Right ventricle myocardium inferior (tissue), 1 donor: Measurements from ENCODE around the gene TLR4. TPM values are rescaled to one million over a fixed set of nuclear protein-coding genes. Genes with fewer than 3 reads are reported as not detected.

Experiments used
- ATAC-seq: fragments of 200-7000 bp; cut with Tn5 transposase; one replicate; pipeline ENCODE4 v1.9.1; 2020; ENCODE audit warnings: mild to moderate bottlenecking, moderate library complexity
- DNase-seq: peaks from one replicate; pipeline ENCODE4 v3.0.0; 2021; ENCODE audit errors: missing footprints
- intact Hi-C: fragments of 100-400 bp; cut with DNase I; formaldehyde crosslinking; loops from one replicate; pipeline ENCODE4 v1.11.0; 2022
- total RNA-seq: library from RNA; stranded (reverse); fragmentation: NEBNext Ultra II Directional; extraction: Animal tissue kit (Norgen Biotek cat#: 25700); gene quantifications from one replicate; pipeline ENCODE4 v1.2.1, GENCODE V29; 2021
- donor health status: DM: no; HTN: yes; CAD: no; lungs with severe emphysema.

TLR4 gene
- total RNA-seq, 1 donor from 2014 or later = 16.8 TPM

DNA sequence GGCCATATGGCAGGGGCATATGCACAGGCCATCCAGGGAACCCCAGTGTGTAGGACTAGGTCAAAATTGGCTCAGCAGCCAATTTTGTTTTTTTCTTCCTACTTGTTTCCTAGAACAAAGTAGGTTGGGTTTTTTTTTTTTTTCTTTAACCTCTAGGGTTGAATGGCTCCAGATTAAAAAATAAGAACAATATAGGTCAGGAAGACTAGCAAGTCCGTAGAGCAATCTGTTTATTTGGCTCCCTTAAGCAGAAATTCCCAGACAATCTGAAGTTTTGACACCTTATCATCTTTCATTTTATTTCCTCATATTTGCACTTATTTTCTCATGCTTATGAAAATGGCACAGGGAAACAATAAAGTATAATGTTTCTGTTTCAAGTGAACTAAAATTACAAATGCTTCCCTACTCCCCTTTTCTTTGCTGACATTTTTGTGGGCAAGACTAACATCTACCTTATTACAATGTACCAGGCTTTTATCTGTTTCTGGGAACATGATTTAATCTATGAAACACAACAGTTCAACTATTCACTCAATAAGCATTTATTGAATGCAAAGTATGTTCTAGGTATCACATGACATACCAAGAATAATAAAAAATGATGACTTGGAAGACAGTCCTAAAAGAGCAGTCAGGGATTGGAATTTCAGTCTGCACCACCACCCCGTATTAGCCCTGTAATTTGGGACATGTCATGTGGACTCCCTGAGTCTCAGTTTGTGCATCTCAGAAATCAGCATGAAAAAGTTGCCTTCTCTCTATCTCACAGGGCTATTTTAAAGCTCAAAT, 30.5 kb downstream of the TLR4 start:
- DNase-seq (no peak), ATAC-seq (no peak)
- intact Hi-C loops = no loop called here

DNA sequence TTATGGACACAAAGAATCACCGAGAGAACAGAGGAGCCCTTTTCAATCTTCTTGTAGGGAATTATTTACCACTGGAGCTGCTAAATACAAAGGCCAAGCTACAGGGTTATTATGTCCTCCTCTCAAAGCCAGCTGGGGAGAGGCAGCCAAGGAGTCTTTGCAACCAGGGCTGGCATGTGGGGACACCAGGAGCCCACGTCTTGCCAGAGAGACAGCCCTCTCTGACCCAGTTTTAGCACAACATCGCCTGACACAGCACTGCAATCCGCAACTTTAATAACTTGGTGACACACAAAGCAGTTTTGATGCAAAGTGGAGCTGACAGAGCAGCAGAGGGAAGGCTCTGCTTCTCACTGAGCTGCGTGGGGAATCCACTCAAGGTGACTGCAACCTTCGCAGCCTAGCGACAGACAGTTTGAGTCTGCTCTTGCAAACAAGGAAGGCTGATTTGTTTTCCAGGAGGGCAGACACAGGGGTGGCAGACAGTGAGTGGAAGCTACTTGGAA, 33.6 kb downstream of the TLR4 start:
- intact Hi-C loops = no loop called here
- DNase-seq (no peak), ATAC-seq (no peak)

DNA sequence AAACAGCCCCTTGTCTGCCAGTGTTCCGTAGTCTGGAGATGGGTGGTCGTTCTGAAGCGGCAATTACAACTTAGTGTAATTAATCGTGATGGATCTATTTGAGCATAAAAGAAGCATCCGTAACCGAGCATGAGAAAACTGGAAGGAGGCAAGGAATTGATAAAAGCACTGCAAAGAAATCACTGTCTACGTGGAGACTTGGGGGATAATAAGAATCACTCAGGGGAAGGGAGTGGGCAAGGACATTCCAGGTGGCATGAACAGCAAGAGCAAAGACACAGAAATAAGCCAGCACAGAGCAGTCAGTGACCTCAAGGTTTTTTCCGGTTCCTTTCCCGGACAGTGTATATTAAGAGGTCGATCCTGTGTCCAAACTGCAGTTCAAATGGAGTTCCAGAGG, 35.0 kb downstream of the TLR4 start:
- DNase-seq (no peak), ATAC-seq (no peak)
- intact Hi-C loops = no loop called here

DNA sequence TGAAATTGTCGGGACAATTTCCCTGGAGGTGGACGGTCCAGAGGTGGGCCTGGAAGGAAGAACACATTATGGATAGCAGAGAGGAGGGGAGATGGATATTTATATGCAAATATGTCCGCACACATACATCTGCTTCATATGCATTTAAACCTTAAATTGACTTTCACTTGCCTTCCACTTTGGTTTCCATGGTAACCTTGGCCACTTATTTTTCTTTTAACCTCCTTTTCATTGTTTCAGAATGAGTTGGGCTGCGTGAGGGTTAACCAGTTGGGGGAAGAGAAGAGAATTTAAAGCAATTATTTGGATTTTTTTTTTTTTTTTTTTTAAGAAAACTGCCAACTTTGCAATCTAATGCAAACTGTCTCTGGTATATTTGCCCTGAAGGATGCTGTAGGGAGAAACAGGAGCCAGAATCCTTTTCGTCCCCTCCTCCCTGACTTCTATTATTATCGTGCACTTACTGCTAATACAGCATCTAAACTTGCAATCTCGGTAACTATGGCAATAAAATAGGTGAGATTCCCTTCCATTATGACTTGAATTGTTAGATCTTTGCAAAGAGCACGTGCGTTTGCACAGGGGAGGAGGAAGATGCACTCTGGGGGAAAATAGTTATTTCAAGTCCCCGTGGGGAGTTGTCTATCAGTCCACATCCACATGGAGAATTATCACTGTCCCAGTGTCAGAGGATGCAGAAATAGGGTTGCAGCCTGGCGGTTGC, 35.6 kb downstream of the TLR4 start:
- ATAC-seq = no peak
- no peak for DNase-seq
- intact Hi-C loops = no loop called here

DNA sequence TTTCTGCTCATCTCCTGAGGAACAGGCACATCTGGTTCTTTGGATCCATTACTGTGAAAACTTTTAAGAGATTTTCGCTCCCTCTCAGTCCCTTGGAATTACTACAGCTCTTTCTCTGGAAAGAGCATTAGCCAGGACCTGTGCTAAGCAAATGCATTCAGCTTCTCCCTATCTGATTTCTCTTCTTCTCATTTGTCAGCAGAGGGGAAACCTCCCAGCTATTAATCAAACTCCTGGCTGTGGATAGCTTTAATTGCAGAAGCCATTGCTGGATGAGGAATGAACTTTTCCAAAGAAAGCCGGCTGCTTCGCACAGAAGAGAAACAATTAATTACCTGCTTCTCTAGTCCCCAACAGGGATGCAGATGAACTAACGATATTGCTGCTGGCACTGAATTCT, 37.9 kb downstream of the TLR4 start:
- intact Hi-C loops = no loop called here
- no peak for DNase-seq
- ATAC-seq = no peak

DNA sequence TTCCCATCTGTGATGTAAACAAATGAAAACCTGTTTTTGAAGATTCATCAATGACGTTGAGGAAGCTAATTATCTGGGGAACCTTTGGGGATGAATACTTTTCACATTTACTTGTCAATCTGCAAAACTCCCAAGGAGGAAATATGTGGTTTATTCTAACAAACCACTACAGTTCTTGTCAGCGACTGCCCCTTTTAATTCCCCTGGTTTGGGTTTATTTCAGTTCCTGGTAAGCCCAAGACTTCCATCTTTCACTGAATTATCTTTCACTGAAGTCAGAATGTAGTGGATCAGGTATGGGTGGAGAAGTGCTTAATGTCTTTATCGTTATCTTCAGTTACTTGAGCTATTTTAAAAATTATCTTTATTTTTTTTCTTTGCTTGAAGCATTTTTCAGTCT, 40.2 kb downstream of the TLR4 start:
- intact Hi-C loops = no loop called here
- ATAC-seq (no peak), DNase-seq (no peak)

DNA sequence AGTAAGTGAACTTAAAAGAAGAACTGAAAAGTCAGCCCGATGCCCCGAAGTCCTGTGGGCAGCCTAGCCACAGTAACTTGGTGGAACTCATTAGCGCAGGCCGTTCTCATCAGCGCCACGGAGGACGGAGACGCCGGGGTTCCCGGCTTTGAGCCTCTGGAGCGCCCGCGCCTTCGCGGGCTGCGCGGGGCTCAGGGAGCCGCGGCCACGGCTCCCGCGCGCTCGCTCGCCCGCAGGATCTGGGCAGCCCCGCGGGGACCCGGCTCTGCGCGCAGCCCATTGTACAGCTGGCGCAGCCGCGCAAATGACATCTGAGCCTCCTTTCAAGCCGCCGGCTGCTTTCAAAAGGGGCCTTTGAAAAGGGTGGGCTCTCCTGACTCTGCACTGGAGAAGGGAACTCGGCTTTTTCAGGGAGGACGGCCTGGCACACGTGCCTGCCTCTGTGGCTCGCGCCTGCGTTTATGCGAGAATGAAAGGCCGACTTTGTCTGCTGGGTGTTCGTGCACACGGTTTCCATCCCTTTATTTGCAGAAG, 40.7 kb downstream of the TLR4 start:
- intact Hi-C loops = loop anchor here (5.0 kb wide), 1 partner anchor 38 kb away; no protein-coding TSS in a partner anchor
- DNase-seq = peak; percentile 70
- peak; percentile 62 for ATAC-seq

DNA sequence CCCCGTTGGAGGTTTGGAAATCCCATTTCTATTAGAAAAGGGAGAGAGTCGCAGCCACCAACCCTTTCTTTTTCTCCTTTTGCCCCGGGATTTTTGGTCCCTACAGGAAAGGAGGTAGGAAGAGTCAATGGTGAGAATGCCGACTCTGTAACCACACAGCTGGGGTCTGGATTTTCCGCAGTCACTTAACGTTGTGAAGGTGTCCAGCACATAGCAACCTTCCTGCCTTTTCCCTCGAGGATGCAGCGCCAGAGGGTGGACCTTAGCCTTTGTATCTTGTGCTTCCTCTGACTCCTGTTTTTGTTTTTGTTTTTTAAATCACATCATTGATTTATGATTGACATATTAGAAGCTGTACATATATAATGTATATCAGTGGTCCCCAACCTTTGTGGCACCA, 41.4 kb downstream of the TLR4 start:
- no peak for DNase-seq
- intact Hi-C loops = loop anchor here (5.0 kb wide), 1 partner anchor 38 kb away; no protein-coding TSS in a partner anchor
- no peak for ATAC-seq

DNA sequence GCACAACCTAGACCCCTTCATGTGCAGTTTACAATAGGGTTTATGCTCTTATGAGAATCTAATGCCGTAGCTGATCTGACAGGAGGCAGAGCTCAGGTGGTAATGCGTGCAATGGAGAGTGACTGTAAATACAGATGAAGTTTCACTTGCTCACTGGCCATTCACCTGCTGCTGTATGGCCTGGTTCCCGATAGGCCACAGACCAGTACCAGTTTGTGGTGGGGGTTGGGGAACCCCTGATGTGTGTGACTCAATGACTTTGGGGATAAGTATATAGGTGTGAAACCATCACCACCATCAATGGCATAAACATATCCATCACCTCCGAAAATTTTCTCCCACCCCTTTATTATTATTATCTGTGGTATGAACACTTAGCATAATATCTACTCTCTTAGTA, 42.1 kb downstream of the TLR4 start:
- intact Hi-C loops = loop anchor here (5.0 kb wide), 1 partner anchor 39 kb away; no protein-coding TSS in a partner anchor
- no peak for DNase-seq
- no peak for ATAC-seq

DNA sequence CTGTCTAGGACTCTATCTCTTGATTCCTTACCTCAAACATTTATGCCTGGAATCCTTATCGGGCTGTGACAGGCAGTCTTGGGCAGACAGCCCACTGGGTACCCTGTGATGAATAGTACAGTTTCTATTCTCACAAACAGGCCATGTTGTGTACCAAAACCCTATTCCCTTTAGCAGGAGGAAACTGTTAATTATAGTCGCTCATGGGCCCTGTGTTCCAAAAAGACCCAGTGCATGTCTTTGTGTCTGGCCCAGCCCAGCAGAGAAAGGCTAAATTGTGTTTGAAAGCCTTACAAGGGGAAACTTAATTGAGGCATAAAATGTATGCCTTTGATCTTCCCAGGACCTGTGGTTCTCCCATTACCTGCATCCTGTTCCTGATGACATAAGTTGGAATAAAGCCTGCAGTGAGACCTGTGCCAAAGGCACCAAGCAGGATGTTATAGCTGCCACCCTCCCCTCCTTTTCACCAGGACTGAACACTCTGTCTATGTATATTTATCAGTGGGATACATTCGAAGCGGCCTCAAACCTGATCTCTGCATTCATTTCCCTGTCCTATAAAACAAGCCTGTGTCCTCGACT, 43.3 kb downstream of the TLR4 start:
- intact Hi-C loops = loop anchor here (5.0 kb wide), 1 partner anchor 40 kb away; no protein-coding TSS in a partner anchor
- no peak for ATAC-seq
- no peak for DNase-seq

DNA sequence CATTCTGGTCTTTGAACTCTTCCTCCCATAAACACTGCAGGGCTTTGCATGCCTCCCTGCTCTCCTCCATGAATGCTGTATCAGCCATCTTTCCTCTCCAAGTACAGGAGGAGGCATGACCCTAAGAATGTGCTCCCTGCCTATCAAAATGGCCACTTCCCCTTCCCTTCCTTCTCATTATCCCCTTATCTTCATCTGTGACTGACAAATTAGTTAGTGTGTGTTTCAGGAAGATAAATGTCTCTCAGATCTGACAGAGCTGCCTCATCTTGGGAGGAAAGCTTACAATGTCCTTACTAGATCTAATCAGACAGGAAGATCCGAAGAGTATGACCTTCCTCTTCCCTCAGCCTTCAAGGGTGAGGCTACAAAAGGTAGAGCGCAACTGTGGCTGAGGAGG, 46.2 kb downstream of the TLR4 start:
- DNase-seq = no peak
- intact Hi-C loops = no loop called here
- ATAC-seq = no peak

DNA sequence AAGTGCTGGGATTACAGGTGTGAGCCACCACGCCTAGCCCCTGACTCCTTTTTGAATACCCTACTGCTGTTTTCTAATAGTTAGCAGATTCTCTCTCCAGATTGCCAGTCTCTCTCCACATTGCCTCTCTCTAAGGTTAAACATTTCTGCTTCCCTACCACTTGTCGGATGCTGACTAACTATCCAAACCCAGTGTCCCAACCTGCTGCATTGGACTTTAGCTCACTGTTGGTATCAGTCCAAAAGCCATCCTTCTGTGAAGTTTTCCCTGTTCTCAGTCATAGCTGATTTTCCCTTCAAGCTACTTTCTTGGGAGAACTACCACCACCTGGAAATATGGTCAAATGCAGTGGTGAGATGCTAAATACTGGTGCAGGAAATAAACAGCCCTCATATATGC, 48.7 kb downstream of the TLR4 start:
- ATAC-seq (no peak), DNase-seq (no peak)
- intact Hi-C loops = no loop called here

DNA sequence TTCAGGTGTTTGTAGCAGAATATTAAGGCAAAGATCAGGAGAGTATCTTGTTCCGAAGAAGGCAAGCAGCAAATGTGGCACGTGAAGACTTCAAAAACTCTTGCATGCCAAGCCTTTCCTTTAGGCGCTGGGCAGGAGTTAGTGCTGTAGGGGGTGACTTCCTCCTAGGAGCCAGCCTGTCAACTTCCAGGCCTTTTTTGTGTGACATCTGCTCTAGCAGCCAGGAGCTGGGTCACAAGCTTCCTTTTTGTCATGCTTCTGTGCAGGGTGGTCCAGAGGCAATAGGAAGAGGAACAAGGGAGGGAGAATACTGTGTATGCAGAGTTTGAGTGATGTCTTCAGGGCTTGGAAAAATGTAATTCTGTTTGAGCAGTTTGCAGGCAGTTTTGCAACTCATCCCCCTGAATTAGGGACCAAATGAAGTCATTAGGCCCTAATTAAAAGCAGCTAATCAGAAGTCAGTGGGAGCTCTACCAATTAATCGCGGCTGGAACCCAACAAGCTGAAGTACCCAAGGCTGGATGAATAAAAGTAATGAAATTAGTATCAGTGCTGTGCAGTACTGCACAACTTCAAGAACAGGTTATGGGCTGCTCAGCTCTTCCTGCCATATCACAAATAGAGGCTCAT, 53.5 kb downstream of the TLR4 start:
- intact Hi-C loops = no loop called here
- ATAC-seq (peak; percentile 39), DNase-seq (no peak)

DNA sequence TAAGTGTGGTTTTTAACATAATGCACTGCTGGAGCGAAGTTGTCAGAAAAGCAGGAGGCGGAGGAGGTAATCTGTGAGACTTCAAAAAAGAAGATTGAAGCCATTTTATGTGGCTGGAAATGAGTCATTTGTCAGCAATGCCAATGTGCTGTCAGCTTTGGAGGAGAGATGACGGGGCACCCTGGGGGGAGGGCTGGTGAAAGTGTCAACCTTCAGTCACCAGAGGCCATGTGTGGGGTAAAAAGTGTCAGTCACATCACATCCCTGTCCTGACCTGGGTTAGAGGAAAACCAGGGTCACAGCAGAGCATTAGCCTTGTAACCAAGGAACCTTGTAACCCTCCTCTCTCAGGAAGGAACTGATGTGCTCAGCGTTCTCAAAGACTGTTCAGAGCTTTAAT, 59.1 kb downstream of the TLR4 start:
- intact Hi-C loops = no loop called here
- no peak for ATAC-seq

DNA sequence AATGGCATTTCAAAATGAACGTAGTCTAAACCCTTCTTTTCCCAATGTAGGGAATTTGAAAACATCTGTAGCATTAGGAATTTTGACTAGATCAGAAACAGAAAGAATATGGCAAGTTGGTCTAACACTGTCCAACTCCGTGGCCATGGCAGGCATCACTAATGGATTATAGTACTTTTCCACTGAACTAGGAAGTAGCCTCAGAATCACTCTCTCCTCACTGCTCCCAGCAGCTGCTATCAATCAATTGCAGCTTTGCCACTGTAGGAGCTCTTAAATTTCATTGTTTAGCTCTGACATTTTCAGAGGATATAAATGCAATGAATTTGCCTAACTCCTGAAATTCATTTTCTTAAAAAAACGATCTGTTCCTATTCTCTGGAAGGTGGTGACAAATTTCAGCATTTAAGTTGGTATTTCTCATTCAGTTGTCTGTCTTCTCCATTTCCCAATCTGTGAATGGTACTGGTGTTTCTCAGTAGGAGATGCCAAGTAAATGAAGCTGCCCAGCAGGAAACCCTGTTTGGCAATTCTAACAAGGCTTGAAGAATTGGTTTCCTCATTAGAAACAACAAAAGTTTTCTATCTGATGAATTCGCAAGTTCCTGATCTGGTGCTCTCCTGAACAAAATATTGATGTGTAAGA, 64.7 kb downstream of the TLR4 start:
- ATAC-seq (no peak), DNase-seq (no peak)
- intact Hi-C loops = no loop called here

More for the DNA sequence above, 59.1 kb downstream of the TLR4 start:
- no peak for DNase-seq

DNA sequence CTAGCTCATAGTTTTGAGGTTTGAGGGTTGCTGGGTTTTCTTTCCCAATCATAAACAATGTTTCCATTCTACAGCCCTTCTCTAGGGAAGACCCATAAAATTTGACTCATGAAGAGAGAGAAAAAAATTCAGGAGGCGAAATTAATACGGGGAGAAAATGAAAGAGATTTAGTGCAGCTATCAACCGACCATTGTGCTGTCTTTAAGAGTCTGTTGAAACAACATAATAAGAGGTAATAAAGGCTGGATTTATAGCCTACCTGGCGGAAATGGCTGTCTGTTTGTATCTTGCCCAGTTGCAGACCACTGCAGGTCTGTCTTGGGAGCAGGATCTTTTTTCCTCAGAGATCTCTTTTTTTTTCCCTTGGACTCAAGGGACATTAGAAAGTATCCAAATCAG, 66.9 kb downstream of the TLR4 start:
- no peak for ATAC-seq
- intact Hi-C loops = no loop called here
- no peak for DNase-seq

DNA sequence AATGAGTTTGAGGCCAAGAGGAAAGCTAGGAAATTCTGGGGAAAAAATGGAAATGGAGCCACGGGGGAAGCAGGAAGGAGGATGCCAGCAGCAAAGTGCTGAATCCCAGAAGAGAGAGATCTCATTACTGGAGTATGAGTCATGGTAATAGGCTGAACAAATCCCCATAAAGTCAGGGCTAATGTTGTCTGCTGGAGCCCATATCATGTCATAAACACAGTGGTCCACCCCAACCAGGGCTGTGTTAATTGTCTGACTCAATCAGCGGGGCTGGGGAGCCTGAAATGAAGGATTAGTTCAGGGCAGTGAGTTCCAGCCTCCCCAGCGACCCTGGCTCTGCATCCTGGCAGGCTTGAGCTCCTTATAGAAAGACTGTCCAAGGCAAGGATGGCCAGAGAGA, 68.8 kb downstream of the TLR4 start:
- DNase-seq (no peak), ATAC-seq (no peak)
- intact Hi-C loops = no loop called here
